ENCODE data around the gene EGR2.

Gene EGR2

GRCh38 chr10:62853710-62854109, 37.5 kb upstream of the EGR2 start:
- no peak for DNase-seq (ENCODE audit: extremely low spot score)
- ChIA-PET CTCF (interaction anchor here (1.0 to 3.1 kb wide), 12 partner anchors 8 to 416 kb away, joined by 3 to 11 read pairs (median 3); no protein-coding TSS in a partner anchor), POLR2A (no interaction called here)
- TF ChIP-seq CTCF (IDR thresholded peaks at IDR 0.05; ENCODE audit: control extremely low read depth, extremely low read depth, low read depth, missing control alignments) = peak; percentile 7

- TF ChIP-seq CTCF (IDR thresholded peaks at IDR 0.05; ENCODE audit: control extremely low read depth, extremely low read depth, low read depth, missing control alignments) = no peak
- CTCF ChIA-PET = interaction anchor here (0.9 to 3.1 kb wide), 13 partner anchors 8 to 416 kb away, joined by 3 to 11 read pairs (median 5); no protein-coding TSS in a partner anchor
- POLR2A ChIA-PET = no interaction called here
- no peak for DNase-seq (ENCODE audit: extremely low spot score)
Observed at GRCh38 chr10:62852961-62853702, 37.0 kb upstream of the EGR2 start.

- POLR2A ChIA-PET = no interaction called here
- peak; percentile 23 for TF ChIP-seq CTCF (IDR thresholded peaks at IDR 0.05; ENCODE audit: control extremely low read depth, extremely low read depth, low read depth, missing control alignments)
- no peak for DNase-seq (ENCODE audit: extremely low spot score)
- CTCF ChIA-PET = interaction anchor here (1.3 to 3.1 kb wide), 8 partner anchors 8 to 414 kb away, joined by 3 to 11 read pairs (median 4); no protein-coding TSS in a partner anchor
Observed at GRCh38 chr10:62851442-62851841, 35.3 kb upstream of the EGR2 start.

- POLR2A ChIA-PET = interaction anchor here (1.0 kb wide), 1 partner anchor 34 kb away, joined by 4 read pairs; no protein-coding TSS in a partner anchor
- no peak for TF ChIP-seq CTCF (IDR thresholded peaks at IDR 0.05; ENCODE audit: control extremely low read depth, extremely low read depth, low read depth, missing control alignments)
- CTCF ChIA-PET = interaction anchor here (0.7 to 3.1 kb wide), 8 partner anchors 8 to 413 kb away, joined by 3 to 11 read pairs (median 4); no protein-coding TSS in a partner anchor
- no peak for DNase-seq (ENCODE audit: extremely low spot score)
Observed at GRCh38 chr10:62850646-62851045, 34.5 kb upstream of the EGR2 start.

GRCh38 chr10:62847433-62847832, 31.3 kb upstream of the EGR2 start:
- ChIA-PET POLR2A (no interaction called here), CTCF (no interaction called here)
- no peak for DNase-seq (ENCODE audit: extremely low spot score)
- no peak for TF ChIP-seq CTCF (IDR thresholded peaks at IDR 0.05; ENCODE audit: control extremely low read depth, extremely low read depth, low read depth, missing control alignments)

GRCh38 chr10:62844280-62845011, 28.3 kb upstream of the EGR2 start:
- ChIA-PET POLR2A (no interaction called here), CTCF (interaction anchor here (0.9 to 1.6 kb wide), 3 partner anchors 10 to 14 kb away, joined by 3 to 8 read pairs (median 3); no protein-coding TSS in a partner anchor)
- TF ChIP-seq CTCF (IDR thresholded peaks at IDR 0.05; ENCODE audit: control extremely low read depth, extremely low read depth, low read depth, missing control alignments) = no peak
- no peak for DNase-seq (ENCODE audit: extremely low spot score)

Measured in GM10248 (cell line).